HepG2 (cell line): ENCODE results near the gene MMP28. TPM values are rescaled to one million over a fixed set of nuclear protein-coding genes. Genes with fewer than 3 reads are reported as not detected.

Experiments
- ATAC-seq: fragments of 200-7000 bp; cut with Tn5 transposase; 3 replicates; pipeline ENCODE4 v1.9.1; 2020; ENCODE audit warnings: mild to moderate bottlenecking, moderate library complexity
- BruUV-seq: library from RNA; stranded (reverse); fragments of 400-500 nt; replicated peaks from 2 replicates; lab custom pipeline; 2021; lab: Mats Ljungman, UMichigan
- CTCF ChIA-PET: fragments of 300-600 bp; formaldehyde crosslinking; extraction: SDS; loops from one replicate; lab custom pipeline; 2021; ENCODE audit warnings: low total read pairs, inconsistent platforms, low intra/inter-chr PET ratio; lab: Yijun Ruan, JAX
- POLR2A ChIA-PET: fragments of 350-600 bp; sonication (Branson Sonifier 250); formaldehyde crosslinking; loops from one replicate; lab custom pipeline; 2020; ENCODE audit warnings: antibody characterized with exemption, inconsistent platforms; lab: Yijun Ruan, JAX
- DNase-seq: peaks from one replicate; pipeline ENCODE4 v3.0.0-alpha.2; 2015; ENCODE audit warnings: low spot score
- FAIRE-seq: peaks from 3 replicates; lab custom pipeline; 2011; peaks lifted over from hg19 to GRCh38; lab: Jason Lieb, UNC
- H2AFZ ChIP-seq: one replicate; pipeline ENCODE4 v1.6.1; 2011; ENCODE audit warnings: low read length, inconsistent platforms
- H3K27ac ChIP-seq: fragments of 300-600 bp; 3 replicates; pipeline ENCODE4 v1.8.0; 2011; ENCODE audit warnings: mixed run types, mild to moderate bottlenecking, mixed read lengths, low read length, inconsistent platforms; ENCODE audit not compliant: insufficient read depth; ENCODE audit errors: extremely low read length
- H3K27me3 ChIP-seq, 2 experiments: fragments of 200-600 bp in 1 of 2; 2 replicates in 1 of 2; 3 replicates in 1 of 2; pipeline versions ENCODE4 v1.6.0 to v1.8.0; 2011; ENCODE audit warnings: low read length in 2 of 2, mild to moderate bottlenecking in 2 of 2, moderate library complexity in 2 of 2, inconsistent platforms in 1 of 2; ENCODE audit not compliant: insufficient read depth in 2 of 2, control insufficient read depth in 1 of 2
- H3K36me3 ChIP-seq, 2 experiments: fragments of 200-600 bp in 1 of 2; replicated peaks in 1 of 2; 2 replicates in 1 of 2; 3 replicates in 1 of 2; pipeline versions ENCODE4 v1.5.1 to v1.8.0; 2011; ENCODE audit warnings: low read length in 2 of 2, inconsistent platforms in 1 of 2; ENCODE audit not compliant: insufficient read depth in 2 of 2, control insufficient read depth in 1 of 2
- H3K4me1 ChIP-seq: 2 replicates; pipeline ENCODE4 v1.5.1; 2012; ENCODE audit warnings: low read length, inconsistent platforms; ENCODE audit not compliant: insufficient read depth
- H3K4me2 ChIP-seq: 2 replicates; pipeline ENCODE4 v1.6.0; 2011; ENCODE audit warnings: low read depth, low read length, inconsistent platforms
- H3K4me3 ChIP-seq, 3 experiments: fragments of 200-600 bp in 1 of 3; sonication (generic), shearing (Covaris generic) in 1 of 3; replicated peaks in 1 of 3; 2 replicates each; pipeline ENCODE4 v1.5.1; 2011 to 2016; ENCODE audit warnings: low read length in 3 of 3, inconsistent platforms in 2 of 3, low read depth in 2 of 3, mild to moderate bottlenecking in 2 of 3, control low read depth in 1 of 3, mixed read lengths in 1 of 3; ENCODE audit not compliant: insufficient read depth in 1 of 3
- H3K79me2 ChIP-seq: one replicate; pipeline ENCODE4 v1.6.1; 2011; ENCODE audit warnings: low read length, inconsistent platforms; ENCODE audit not compliant: insufficient read depth
- H3K9ac ChIP-seq: 2 replicates; pipeline ENCODE4 v1.6.0; 2011; ENCODE audit warnings: mild to moderate bottlenecking, low read depth, low read length, inconsistent platforms; ENCODE audit not compliant: insufficient read depth
- H3K9me3 ChIP-seq: 2 replicates; pipeline ENCODE4 v1.5.1; 2012; ENCODE audit warnings: mild to moderate bottlenecking, low read length
- H4K20me1 ChIP-seq: 2 replicates; pipeline ENCODE4 v1.6.0; 2011; ENCODE audit warnings: inconsistent platforms, mild to moderate bottlenecking, low read length, moderate library complexity; ENCODE audit not compliant: insufficient read depth
- CTCF ChIP-seq: sonication (generic); formaldehyde crosslinking; IDR thresholded peaks from 2 replicates; pipeline ENCODE4 v1.5.0; 2020; ENCODE audit warnings: mild to moderate bottlenecking, missing genetic modification reagents, moderate library complexity
- PPARG ChIP-seq: conservative IDR thresholded peaks from 2 replicates; pipeline ENCODE4 v1.6.1; 2016; ENCODE audit warnings: missing biosample characterization, missing genetic modification reagents
- SALL1 ChIP-seq: sonication (generic); formaldehyde crosslinking; IDR thresholded peaks from 2 replicates; pipeline ENCODE4 v1.8.0; 2022; ENCODE audit warnings: mild to moderate bottlenecking, missing genetic modification reagents
- SMAD3 ChIP-seq: sonication (generic); formaldehyde crosslinking; IDR thresholded peaks from 2 replicates; pipeline ENCODE4 v1.4.0; 2020; ENCODE audit warnings: missing genetic modification reagents
- XRCC5 ChIP-seq: fragments of 200-400 bp; formaldehyde crosslinking; optimal IDR thresholded peaks from 2 replicates; pipeline ENCODE3; 2017; ENCODE audit warnings: mild to moderate bottlenecking, low read length
- ZNF629 ChIP-seq: sonication (generic); formaldehyde crosslinking; conservative IDR thresholded peaks from 2 replicates; pipeline ENCODE4 v1.5.0; 2020; ENCODE audit warnings: missing genetic modification reagents
- ZNF687 ChIP-seq: sonication (generic); formaldehyde crosslinking; IDR thresholded peaks from 2 replicates; pipeline ENCODE4 v1.5.1; 2020; ENCODE audit warnings: mild to moderate bottlenecking, missing genetic modification reagents, moderate library complexity
- ZNF850 ChIP-seq: sonication (generic); formaldehyde crosslinking; conservative IDR thresholded peaks from 2 replicates; pipeline ENCODE4 v1.9.0; 2021; ENCODE audit warnings: mild to moderate bottlenecking, missing genetic modification reagents
- WGBS: methylation state at CpG from one replicate; pipeline ENCODE4 v1.1.6; 2017; ENCODE audit warnings: low lambda C conversion rate; 5-methylcytosine and 5-hydroxymethylcytosine counted together
- in situ Hi-C: cut with HindIII; loops from 2 replicates; pipeline ENCODE4 v1.10.0; 2017; ENCODE audit warnings: low pct_unique_long_range_greater_than_20kb; ENCODE audit not compliant: extremely low pct_ligation_motif_present
- intact Hi-C: fragments of 100-400 bp; cut with micrococcal nuclease; formaldehyde crosslinking; loops from one replicate; pipeline ENCODE4 v1.10.0; 2022; ENCODE audit not compliant: unreplicated experiment
- polyA plus RNA-seq, 8 experiments: library from polyadenylated mRNA; depleted of rRNA in 3 of 8; stranded (reverse) in 7 of 8; unstranded in 1 of 8; fragments of >200 nt; fragmentation: Illumina TruSeq in 4 of 8; extraction: Trizol in 4 of 8; gene quantifications; 2 replicates each; pipeline versions ENCODE4 v1.2.1 to v1.2.3, GENCODE V29; 2011 to 2016; ENCODE audit warnings: low read depth in 4 of 8, missing spikeins in 1 of 8, mixed read lengths in 1 of 8; ENCODE audit not compliant: insufficient read depth in 1 of 8
- total RNA-seq, 5 experiments: library from RNA; depleted of rRNA; stranded (reverse); fragments of >200 nt; fragmentation: Illumina TruSeq; extraction: Trizol; gene quantifications; 2 replicates each; pipeline ENCODE4 v1.2.3, GENCODE V29; 2016; ENCODE audit warnings: low read depth in 1 of 5

Gene MMP28
- total and polyA plus RNA-seq, 2 of the 13 experiments (the other 11 are each of a cell fraction or from before 2014, with no cell fraction given), result not detected

GRCh38 chr17:35750526-35751395, 44.7 kb downstream of the MMP28 start:
- FAIRE-seq (no peak), ATAC-seq (no peak), DNase-seq (no peak)
- ChIA-PET CTCF (no interaction called here), POLR2A (no interaction called here)
- H3K4me3 ChIP-seq, result peak overlapping the region in 2 of 3 experiments; percentile 37 to 66; a peak in 3 of 6 replicates
- 70% methylated on average over 7 of the region's 10 CpGs for WGBS
- no peaks in the 10 kb centered on the region for H3K36me3 ChIP-seq
- no peak for TF ChIP-seq PPARG (CRISPR knock-in tag)
- peak; percentile 88 for TF ChIP-seq ZNF629 (CRISPR knock-in tag)
- no peak overlapping the region for H3K27ac ChIP-seq
- H3K4me2 ChIP-seq, result peak overlapping the region; percentile 69
- BruUV-seq, result no TSS peak
- H3K79me2 ChIP-seq, result no peaks in the 10 kb centered on the region
- no peaks in the 10 kb centered on the region for H3K9me3 ChIP-seq
- H2AFZ ChIP-seq, result no peak overlapping the region
- H3K9ac ChIP-seq, result no peak overlapping the region
- peaks cover 21% of the 10 kb centered on the region for H3K4me1 ChIP-seq
- H4K20me1 ChIP-seq, result no peaks in the 10 kb centered on the region
- peaks cover 3 to 61% of the 10 kb centered on the region in 2 experiments; a peak in 4 of 5 replicates for H3K27me3 ChIP-seq
- in situ Hi-C loops, result no loop called here
- intact Hi-C loops, result no loop called here

DNA sequence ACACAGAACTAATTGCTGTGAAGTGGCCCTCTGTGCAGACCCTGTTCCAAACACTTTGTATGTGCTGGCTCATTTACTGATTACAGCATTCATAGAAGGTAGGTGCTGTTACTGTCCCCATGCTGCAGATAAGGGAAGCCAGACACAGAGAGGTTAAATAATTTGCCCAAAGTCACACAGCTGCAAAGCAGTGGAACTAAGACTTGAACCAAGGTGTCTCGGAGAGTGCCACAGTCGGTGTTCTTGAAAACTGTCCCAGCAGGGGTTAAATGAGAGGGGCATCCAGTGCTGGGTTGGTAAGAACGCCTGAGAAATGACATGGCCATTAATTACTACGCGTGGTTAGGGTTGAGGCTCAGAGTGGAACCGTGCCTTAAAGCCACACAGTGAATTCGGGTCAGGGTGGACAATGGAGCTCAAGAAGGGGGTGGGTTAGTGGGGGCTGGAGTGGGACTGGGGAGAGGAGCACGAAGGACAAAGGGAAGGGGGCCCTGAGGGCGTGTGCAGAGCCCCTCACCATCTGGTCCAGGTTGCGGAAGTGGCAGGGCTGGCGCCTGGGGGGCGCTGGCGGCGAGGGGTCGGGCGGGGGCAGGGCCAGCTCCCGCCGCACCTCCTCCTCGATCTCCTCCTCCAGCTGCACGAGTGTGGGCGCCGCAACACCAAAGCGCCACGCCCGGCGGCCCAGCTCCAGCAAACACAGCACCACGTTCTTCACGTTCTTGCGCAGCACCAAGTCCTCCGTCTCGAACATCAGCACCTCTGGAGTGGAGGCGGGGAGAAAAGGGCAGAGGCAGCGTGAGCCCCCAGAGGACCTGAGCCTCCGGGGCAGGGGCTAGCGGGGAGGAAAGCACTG, 45.7 kb downstream of the MMP28 start:
- Histone ChIP-seq H3K9me3 (no peaks in the 10 kb centered on the region), H4K20me1 (no peaks in the 10 kb centered on the region), H3K9ac (no peak overlapping the region), H3K4me2 (peak overlapping the region; percentile 69), H3K4me1 (peaks cover 21% of the 10 kb centered on the region), H3K27me3 (peaks cover 3 to 70% of the 10 kb centered on the region in 2 experiments; a peak in 4 of 5 replicates), H3K4me3 (peak overlapping the region; percentile 19 to 66 (median 37); a peak in 4 of 6 replicates), H3K36me3 (no peaks in the 10 kb centered on the region), H3K27ac (no peak overlapping the region), H2AFZ (no peak overlapping the region), H3K79me2 (no peaks in the 10 kb centered on the region)
- in situ Hi-C loops, result loop anchor here (5.0 to 25.0 kb wide), 3 partner anchors 137 to 437 kb away; no protein-coding TSS in a partner anchor
- POLR2A ChIA-PET, result no interaction called here
- 6% methylated on average over 20 of the region's 35 CpGs for WGBS
- BruUV-seq, result no TSS peak
- intact Hi-C loops, result loop anchor here (5.0 kb wide), 1 partner anchor 192 kb away; no protein-coding TSS in a partner anchor
- peak; percentile 8; the same call in 1 of the 3 replicates for ATAC-seq
- no peak for FAIRE-seq
- DNase-seq, result no peak
- CTCF ChIA-PET, result no interaction called here
- TF ChIP-seq CTCF (CRISPR knock-in tag), result 0 out of 2 replicates have a peak, but pooled peaks have one; percentile 5
- TF ChIP-seq ZNF687, result peak; percentile 38
- no peak for TF ChIP-seq SMAD3 (CRISPR knock-in tag)
- no peak for TF ChIP-seq ZNF850 (CRISPR knock-in tag)
- peak; percentile 17; the same call in 1 of the 2 replicates for TF ChIP-seq SALL1 (CRISPR knock-in tag)
- no peak for TF ChIP-seq XRCC5
